Measurements from ENCODE around the gene EYA4. TPM values are rescaled to one million over a fixed set of nuclear protein-coding genes. Genes with fewer than 3 reads are reported as not detected.

The EYA4 gene
- total and polyA plus RNA-seq, 7 donors, result 0.01 to 8.6 (median 0.82) TPM; not detected in 2

DNA sequence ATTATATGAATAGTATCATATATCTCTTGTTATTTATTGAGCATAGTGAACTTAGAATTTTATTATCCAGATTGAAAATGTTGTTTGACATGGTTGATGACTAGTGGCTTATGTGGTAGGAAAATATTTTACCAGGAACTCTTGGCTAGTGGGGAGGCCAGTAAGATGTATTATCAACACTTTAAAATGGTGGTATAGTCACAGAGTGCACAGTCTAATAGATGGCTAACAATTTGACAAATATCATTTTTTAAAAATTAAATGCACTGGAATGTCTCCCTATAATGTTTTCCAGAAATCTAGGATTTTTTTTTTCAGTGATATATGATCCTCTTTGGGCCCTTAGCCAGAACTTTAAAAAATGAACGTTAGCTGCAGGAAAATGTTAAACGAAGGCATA lies 26.9 kb upstream of the EYA4 start:
- Histone ChIP-seq H3K36me3 (no peaks in the 10 kb centered on the region), H3K27ac (no peak overlapping the region), H3K4me3 (no peak overlapping the region), H3K9me3 (no peaks in the 10 kb centered on the region), H3K4me1 (no peaks in the 10 kb centered on the region), H3K27me3 (no peaks in the 10 kb centered on the region)
- TF ChIP-seq, protein P1, sequence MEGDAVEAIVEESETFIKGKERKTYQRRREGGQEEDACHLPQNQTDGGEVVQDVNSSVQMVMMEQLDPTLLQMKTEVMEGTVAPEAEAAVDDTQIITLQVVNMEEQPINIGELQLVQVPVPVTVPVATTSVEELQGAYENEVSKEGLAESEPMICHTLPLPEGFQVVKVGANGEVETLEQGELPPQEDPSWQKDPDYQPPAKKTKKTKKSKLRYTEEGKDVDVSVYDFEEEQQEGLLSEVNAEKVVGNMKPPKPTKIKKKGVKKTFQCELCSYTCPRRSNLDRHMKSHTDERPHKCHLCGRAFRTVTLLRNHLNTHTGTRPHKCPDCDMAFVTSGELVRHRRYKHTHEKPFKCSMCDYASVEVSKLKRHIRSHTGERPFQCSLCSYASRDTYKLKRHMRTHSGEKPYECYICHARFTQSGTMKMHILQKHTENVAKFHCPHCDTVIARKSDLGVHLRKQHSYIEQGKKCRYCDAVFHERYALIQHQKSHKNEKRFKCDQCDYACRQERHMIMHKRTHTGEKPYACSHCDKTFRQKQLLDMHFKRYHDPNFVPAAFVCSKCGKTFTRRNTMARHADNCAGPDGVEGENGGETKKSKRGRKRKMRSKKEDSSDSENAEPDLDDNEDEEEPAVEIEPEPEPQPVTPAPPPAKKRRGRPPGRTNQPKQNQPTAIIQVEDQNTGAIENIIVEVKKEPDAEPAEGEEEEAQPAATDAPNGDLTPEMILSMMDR (IDR thresholded peaks at IDR 0.05), result no peak
- TF ChIP-seq POLR2A (IDR thresholded peaks at IDR 0.05) (no peak), EP300 (IDR thresholded peaks at IDR 0.05) (no peak), POLR2AphosphoS5 (IDR thresholded peaks at IDR 0.05) (no peak)
- no peak for DNase-seq
- WGBS, 2 donors, result 25 to 35% methylated on average over 2 of the region's 2 CpGs
- intact Hi-C loops (cut with DNase I), result no loop called here

DNA sequence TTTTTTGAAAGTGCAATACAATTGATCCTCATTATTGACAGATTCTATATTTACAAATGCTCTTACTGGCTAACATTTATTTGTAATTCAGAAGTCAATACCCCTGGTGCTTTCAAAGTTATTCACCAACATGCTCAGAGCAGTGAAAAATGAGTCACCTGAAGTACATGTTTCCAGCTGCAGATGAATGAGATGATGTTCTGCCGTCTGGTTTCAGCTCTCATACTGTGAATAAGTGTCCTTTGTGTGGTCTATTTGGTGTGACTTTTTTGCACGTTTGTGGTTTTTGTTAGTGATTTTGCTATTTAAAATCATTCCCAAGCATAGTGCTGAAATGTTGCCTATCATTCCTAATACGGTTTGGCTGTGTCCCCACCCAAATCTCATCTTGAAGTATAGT lies 22.3 kb upstream of the EYA4 start:
- WGBS, 2 donors, result 48 to 53% methylated on average over 3 of the region's 3 CpGs

DNA sequence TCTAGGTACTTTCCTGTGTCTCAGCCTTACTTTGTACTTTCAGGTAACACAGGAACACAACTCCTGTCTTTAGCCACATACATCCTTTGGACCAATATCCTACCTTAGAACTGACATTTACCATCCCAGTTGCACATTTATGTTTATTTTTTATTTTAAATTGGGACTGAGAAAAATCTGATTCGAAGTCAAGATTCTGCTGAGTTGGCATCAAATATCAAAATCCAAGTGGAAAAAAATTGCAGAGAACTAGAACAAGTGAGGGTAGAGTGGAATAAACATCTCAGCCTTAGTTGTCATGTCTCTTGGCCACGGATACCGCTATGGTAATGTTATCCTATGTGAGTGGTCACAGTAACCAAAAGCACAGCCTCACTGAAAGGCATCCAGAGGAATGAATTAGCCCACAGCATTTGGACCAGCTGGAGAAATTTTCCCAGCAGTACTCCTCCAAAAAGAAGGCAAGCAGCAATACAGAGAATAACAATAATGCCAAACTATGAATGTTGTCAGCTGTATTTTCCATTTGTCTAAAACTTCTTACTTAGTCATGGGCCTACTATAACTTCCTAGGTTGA lies 17.6 kb upstream of the EYA4 start:
- intact Hi-C loops (cut with DNase I), result no loop called here
- Histone ChIP-seq H3K9me3 (no peaks in the 10 kb centered on the region), H3K27me3 (no peaks in the 10 kb centered on the region), H3K4me3 (no peak overlapping the region), H3K36me3 (no peaks in the 10 kb centered on the region), H3K4me1 (no peaks in the 10 kb centered on the region), H3K27ac (no peak overlapping the region)
- TF ChIP-seq POLR2AphosphoS5 (IDR thresholded peaks at IDR 0.05), result no peak
- no peak for DNase-seq
- WGBS, 2 donors, result 90 to 93% methylated on average over 3 of the region's 3 CpGs

More for the DNA sequence above, 22.3 kb upstream of the EYA4 start:
- Histone ChIP-seq H3K4me3 (no peak overlapping the region), H3K36me3 (no peaks in the 10 kb centered on the region), H3K27ac (no peak overlapping the region), H3K9me3 (no peaks in the 10 kb centered on the region), H3K4me1 (no peaks in the 10 kb centered on the region), H3K27me3 (no peaks in the 10 kb centered on the region)
- DNase-seq, result no peak
- TF ChIP-seq POLR2A (IDR thresholded peaks at IDR 0.05) (no peak), EP300 (IDR thresholded peaks at IDR 0.05) (no peak)
- TF ChIP-seq, protein P1 (IDR thresholded peaks at IDR 0.05), result no peak
- intact Hi-C loops (cut with DNase I), result no loop called here

DNA sequence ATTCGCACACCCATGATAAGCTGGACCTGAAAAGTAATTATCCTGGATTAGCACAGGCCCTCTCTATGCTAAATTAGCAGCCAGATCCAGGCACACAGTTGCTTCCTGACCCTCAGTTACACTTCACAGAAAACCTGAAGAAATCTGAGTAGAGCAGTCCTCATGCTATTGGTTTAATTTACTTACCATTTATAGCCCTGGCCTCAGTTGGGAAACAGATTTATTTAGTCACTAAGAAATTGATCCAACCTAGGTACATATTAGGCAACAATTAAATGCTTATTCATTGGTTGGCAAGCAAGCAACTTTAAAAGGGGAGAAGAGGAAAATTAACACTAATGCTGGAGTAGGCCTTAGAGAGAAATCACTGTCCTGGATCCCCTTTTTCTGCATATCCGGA lies 15.6 kb upstream of the EYA4 start:
- no peak overlapping the region for H3K4me3 ChIP-seq
- no peaks in the 10 kb centered on the region for H3K4me1 ChIP-seq
- DNase-seq, result no peak
- no peak overlapping the region for H3K27ac ChIP-seq
- intact Hi-C loops (cut with DNase I), result no loop called here
- no peaks in the 10 kb centered on the region for H3K9me3 ChIP-seq
- TF ChIP-seq POLR2AphosphoS5 (IDR thresholded peaks at IDR 0.05) (no peak), EP300 (IDR thresholded peaks at IDR 0.05) (no peak), POLR2A (IDR thresholded peaks at IDR 0.05) (no peak)
- TF ChIP-seq, protein P1 (IDR thresholded peaks at IDR 0.05), result no peak
- no peaks in the 10 kb centered on the region for H3K27me3 ChIP-seq
- no peaks in the 10 kb centered on the region for H3K36me3 ChIP-seq
- WGBS, 2 donors, result 96% methylated on average over 2 of the region's 2 CpGs

DNA sequence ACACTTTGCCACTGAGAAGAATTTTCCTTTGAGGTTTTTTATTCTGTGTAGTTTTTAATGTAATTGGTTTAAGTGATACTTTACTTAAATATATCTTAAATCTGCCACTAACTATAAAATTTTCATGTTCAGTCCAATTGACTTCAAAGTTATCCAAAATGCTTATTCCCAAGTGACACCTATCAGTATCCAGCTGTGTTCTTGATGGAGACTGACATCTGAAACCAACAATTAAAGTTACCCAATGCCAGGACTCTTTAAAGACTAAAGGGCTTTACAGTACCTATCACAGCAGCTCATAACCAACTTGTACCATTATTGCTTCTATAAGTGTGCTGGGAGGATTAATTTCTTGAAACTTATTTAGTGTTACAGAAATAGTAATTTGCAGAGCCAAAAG lies 13.8 kb upstream of the EYA4 start:
- TF ChIP-seq EP300 (IDR thresholded peaks at IDR 0.05) (no peak), POLR2AphosphoS5 (IDR thresholded peaks at IDR 0.05) (no peak), POLR2A (IDR thresholded peaks at IDR 0.05) (no peak)
- TF ChIP-seq, protein P1 (IDR thresholded peaks at IDR 0.05), result no peak
- Histone ChIP-seq H3K9me3 (no peaks in the 10 kb centered on the region), H3K27ac (no peak overlapping the region), H3K27me3 (no peaks in the 10 kb centered on the region), H3K36me3 (no peaks in the 10 kb centered on the region), H3K4me3 (no peak overlapping the region), H3K4me1 (no peaks in the 10 kb centered on the region)
- intact Hi-C loops (cut with DNase I), result no loop called here
- DNase-seq, result no peak
